RKO (cell line): ENCODE results near the gene TBCK.

Experiments
- DNase-seq: peaks from one replicate; pipeline ENCODE4 v3.0.0-alpha.2; 2016; ENCODE audit warnings: low spot score

TBCK gene

DNA sequence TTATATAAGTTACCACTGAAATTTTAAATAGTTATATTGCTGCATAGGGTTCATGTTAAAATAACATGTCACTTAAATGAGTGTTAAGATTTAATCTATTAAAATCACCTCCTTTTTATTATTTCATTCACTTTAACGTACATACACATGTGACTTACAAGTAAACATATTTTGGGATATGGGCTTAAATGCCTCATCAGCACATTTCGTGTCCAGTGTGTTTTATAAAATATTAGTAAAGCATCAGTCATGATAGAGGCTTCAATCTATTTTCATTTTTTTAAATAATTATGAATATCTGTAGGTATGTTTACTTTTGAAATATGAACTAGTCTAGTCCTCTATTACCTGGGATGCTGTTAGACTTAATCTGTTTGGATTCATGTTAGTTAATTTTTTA lies 277.1 kb downstream of the TBCK start:
- no peak for DNase-seq

DNA sequence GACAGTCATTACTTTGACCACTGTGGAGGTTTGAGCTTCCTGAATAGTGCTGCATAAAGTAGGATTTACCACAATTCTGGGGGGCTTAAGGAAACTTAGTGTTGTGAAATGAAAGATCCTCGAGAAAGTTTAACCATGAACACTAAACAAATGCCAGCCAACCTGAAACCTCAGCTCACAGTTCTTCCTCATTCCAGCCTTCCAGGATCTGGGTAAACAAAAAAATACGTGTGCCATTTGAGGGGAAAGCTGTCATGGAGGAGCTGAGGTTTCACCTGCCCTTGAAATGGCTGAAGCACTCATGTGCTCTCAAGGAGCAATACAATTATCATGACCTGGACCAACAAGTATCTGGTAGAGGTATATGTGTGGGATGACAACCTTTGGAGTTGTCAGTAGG lies 278.0 kb downstream of the TBCK start:
- no peak for DNase-seq

DNA sequence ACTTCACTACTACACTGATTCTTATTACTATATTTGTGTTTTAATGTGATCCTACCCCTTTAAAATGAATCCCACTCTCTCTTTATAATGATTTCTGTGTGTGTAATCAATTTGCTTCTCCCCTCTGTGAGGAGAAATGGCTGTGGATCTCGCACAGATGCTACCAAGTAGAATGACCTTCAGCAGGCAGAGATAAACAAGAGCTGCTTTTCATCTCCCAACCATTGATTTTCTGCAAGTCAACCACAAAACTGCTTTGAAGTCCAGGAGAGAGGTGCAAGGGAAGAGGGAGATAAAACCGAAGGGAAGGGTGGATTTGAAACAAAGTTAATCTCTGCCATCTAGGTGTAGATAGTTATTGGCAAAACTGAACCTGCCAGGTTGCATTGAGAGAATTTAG lies 279.2 kb downstream of the TBCK start:
- DNase-seq: no peak

DNA sequence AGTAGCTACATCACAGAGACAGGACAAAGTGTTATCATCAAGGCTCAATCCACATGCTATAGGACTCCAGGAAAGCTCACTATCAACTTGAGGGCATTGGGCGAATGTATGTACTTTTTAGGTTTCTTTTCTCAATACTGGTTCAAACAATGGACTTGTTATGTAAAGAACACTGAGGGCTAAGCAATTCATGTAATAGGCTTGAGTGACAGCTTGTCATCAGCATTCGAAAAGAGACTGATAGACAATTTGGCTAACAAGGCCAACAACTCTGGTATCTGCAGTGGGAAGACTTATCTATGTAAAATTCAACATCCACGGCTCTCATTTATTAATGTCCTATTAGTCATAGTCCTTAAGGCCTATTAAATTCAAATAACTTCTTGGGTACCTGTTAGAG lies 279.7 kb downstream of the TBCK start:
- DNase-seq: no peak

DNA sequence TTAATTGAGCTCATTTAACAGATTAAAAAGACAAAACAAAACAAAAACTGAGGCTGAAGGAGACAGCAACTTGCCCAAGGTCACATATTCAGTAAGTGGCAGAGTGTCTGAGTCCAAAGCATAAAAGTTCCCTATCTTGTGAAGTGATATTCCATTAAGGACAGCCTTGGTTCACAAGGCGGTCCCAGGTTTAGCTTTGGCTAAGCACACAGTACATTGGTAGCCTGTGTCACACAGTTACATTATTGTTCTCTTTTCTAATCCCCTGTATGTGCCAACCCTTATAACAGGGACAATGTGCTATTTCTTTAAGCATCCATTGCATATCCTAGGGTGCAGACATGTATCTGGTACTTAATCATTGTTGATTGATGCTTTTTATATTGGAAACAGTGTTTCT lies 280.8 kb downstream of the TBCK start:
- no peak for DNase-seq

DNA sequence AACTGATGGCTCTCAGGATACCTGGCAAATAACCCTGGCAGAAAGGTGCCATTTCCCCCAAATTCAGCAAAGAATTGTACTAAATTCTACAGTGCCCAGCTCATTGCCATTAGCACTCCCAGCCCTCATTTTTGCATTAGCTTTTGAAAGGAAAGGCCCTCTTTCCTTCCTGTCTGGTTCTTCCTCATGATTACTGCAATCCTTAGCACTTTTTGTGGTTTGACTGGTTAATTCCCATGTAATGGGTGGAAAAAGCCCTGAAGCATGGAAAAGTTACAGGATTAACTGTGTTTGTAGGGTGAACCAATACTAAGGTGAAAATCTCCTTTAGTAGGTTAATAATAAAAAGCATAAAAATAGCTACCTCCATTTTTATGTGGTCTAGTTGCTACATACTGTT lies 281.3 kb downstream of the TBCK start:
- DNase-seq: no peak

DNA sequence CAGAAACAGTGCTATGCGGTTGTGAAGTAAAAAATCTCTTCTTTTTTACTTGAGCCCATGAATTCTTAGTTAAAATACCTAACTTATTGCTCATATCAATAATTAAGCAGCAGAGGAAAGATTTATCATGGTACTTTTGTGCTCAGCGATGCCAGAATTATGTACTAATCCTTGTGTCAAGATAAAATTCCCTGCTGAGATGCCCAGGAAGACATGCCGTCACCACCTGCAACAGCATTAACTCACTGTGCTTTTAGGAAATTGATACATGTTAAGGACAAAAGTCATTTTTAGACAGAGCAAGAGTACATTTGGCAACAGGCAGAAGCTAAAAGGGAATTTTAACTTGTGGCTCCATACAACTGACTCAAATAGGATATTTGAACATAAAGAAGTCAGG lies 281.8 kb downstream of the TBCK start:
- DNase-seq: no peak

DNA sequence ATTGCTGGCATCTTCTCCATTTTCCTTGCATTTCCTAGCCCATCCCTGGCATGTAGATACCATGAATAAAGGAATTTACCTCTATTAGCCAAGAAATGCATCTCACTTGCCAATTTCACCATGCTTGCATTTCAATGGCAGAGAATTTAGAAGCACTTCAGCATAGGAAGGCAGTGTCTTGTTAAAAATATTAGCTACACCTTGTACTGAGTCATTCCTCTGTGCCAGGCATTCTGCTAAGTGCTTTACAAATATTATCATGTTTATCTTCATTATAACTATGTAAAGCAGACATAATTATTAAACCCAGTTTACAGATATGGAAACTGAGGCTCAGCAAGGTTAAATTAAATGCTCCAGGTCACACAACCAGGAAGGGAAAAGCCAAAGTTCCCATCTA lies 282.5 kb downstream of the TBCK start:
- no peak for DNase-seq

DNA sequence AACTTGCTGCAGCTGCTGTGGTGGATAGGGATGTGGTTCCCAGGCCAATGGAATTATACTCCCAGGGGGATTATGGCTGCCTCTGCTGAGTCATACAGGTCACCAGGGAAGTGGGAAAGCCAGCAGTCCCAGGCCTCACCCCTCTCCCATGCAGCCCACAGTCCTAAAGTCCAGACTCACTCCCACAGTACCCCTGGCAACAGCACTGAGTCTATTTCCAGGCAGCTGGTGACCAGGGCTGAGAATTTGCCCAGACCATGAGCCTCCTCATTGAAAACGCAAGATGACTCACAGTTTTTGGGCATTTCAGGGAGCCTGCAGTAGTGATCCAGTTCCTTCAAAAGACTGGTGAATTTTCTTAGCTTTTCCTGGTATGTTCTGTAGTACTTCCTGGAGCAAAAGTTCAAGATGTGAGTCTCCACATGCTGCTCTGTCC lies 283.1 kb downstream of the TBCK start:
- DNase-seq: no peak

DNA sequence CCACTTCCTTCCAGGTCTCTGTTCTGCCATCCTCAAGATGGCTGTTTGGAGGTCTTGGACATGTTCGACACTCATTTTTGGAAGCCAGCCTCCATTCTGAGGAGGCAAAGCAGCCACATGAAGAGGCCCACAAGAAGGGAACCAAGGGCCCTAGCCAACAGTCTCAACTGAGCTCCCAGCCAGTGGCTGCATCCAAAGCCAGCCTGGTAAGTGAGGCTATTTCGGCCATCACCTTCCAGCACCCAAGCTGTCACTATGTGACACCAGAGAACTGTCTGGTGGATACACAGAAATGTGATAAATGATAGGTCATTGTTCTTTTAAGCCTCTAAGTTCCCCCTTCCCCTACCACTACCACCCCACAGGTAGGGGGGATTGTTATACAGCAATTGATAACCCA lies 293.6 kb downstream of the TBCK start:
- DNase-seq: no peak

DNA sequence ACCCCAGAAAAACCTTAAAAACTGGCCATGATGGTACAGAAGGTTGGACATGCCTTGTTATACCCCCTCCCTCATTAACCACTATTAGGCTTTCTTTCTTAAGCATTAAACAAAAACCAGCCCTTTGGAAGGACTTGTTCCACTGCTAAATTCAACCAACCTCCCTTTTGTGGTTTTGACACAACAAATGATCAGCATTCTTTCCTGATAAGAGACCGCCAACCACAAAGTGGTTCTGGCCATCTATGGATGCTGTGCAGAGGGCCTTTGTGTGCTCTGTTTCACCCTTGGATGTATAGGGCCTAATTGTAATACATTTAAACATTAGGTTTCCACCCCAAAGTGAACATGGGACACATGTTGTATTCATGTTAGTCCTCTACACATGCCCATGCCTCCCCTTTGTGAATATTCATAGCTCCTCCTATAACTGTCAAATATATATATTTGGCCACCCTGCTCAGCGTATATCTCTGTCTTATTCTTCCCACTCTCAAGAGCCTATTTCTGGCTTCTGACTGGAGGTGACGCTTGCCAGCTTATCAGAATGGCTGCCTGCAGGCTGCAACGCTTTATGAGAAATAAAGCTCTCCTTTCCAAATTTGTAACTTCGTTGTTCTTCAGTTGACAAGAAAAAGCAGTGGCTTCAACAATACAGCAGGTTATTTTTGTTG lies 294.1 kb downstream of the TBCK start:
- no peak for DNase-seq

DNA sequence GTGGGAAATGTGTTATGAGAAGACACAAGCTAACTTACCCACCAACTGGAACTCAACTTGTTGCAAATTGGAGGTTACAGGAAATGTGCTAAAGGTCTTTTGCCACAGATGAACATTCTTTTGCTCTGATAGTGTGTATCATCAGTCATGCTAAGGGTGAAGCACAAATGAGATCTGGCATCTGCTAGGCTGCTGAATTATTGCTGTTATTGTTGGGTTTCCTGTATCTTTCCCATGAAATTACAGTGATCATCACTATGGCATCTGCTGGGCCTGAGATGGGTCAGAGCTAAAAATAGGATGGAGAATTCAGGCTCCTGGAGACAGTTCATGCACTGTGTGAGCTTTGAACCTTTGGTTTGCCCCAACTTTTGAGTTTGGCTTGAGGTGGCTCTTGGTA lies 296.2 kb downstream of the TBCK start:
- DNase-seq: no peak

DNA sequence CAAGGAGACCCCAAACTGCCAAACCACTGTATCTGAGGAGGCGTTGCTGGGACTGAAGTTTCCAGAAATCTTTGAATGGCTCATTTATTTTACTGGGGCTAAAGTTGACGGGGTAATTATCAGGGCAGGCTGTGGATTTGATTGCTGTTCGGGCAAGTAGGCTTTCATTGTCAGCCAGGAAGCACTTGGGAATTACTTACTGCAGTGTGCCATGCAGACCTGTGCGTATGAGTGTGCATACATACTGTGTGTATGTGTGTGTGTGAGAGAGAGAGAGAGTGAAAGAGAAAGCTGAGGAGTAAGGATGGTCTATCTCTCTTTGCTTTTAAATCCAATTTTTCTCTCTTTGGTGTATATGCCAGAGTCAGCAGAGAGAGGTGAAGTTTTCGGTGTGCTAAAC lies 298.0 kb downstream of the TBCK start:
- no peak for DNase-seq

DNA sequence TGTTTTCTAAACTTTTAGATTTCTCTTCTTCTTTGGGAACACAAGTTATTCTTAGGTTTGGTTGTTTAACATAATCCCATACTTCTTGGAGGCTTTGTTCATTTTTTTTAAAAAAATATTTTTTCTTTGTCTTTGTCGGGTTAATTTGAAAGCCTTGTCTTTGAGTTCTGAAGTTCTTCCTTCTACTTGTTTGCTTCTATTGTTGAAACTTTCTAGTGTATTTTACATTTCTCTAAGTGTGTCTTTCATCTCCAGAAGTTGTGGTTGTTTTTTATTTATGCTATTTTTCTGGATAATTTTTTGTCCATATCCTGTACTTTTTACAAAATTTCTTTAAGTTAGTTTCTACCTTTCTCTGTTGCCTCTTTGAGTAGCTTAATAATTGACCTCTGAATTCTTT lies 304.6 kb downstream of the TBCK start:
- DNase-seq: no peak

DNA sequence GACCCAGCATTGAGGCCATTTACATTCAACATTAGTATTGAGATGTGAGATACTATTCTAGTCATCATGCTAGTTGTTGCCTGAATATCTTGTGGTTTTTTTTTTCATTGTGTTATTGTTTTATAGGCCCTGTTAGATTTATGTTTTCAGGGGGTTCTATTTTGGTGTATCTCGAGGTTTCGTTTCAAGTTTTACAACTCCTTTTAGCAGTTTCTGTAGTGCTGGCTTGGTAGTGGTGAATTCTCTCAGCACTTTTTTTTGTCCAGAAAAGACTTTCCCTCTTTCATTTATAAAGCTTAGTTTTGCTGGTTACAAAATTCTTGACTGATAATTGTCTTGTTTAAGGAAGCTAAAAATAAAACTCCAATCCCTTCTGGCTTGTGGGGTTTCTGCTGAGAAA lies 305.2 kb downstream of the TBCK start:
- no peak for DNase-seq

DNA sequence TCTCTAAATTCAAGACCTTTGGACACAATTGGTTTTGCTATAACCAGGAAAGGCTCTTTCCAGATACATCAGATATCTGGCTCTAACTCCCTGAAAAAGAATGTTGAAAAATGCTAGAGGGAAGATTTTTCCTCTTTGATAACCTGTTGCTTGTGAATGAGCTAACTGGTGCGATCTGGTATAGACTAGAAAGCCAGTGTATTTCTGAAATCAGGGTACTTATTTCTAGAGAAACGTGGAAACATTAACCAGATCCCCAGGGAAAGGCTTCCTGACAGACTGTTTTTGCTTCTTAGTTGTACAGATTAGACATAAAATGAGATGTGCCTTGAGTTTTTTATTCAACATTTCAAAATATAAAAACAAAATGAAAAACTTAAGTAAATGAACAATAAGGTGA lies 313.0 kb downstream of the TBCK start:
- no peak for DNase-seq

DNA sequence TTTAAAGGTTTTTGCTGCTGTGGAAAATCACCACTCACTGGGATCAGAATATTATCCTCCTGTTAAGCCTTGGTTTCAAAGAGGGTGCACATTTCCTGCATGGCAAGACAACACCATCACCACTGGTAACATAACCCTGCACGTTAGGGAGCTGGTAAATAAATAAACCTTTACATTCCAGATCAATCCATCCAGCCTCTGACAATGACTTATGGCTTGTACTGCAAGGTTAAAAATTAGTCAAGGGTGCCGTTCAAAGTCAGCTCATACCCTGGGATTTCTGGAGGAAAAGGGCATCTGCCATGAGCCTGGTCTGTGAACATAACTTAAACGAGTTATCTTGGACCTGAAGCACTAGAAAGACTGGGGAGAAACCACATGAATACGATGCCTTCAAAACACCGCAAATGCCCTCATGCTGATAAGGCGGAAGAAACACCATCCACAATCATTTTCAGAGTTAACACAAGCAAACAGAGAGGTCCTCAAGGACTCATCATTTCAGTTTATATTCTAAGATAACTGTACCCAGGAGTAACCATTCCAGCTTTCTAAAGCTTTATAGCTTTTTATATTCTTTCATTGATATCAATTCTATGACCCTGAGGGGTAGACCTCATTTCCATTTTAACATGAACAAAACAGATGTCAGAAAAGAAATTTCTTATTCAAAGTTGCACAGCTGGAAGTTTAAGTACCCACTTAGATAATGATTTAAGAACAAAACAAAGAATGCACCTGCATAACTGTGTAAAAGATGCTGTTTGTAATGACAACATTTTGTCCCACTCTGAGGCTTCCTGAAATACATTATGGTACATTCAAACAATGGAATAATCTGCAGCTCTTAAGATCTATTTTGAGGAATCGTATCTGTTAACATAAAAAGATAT lies 317.6 kb downstream of the TBCK start:
- DNase-seq: no peak

DNA sequence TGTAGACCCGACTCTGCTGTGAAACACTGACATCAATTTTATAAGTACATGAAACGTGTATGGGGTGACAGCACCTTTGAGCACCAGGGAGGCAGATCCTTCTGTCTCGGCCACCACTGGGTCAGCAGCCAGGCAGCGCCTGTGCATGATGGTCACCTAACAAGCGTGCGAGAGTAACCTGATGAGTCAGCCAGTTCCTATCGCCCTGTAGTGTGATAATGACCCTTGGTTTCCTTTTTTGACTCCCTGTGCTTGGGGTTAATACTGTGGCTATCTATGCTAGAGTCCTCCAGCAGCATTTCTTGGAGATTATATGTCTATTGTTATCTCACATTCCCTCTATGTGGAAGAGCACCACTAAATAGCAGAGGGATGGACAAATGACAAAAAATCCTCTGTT lies 319.2 kb downstream of the TBCK start:
- DNase-seq: peak; percentile 15

DNA sequence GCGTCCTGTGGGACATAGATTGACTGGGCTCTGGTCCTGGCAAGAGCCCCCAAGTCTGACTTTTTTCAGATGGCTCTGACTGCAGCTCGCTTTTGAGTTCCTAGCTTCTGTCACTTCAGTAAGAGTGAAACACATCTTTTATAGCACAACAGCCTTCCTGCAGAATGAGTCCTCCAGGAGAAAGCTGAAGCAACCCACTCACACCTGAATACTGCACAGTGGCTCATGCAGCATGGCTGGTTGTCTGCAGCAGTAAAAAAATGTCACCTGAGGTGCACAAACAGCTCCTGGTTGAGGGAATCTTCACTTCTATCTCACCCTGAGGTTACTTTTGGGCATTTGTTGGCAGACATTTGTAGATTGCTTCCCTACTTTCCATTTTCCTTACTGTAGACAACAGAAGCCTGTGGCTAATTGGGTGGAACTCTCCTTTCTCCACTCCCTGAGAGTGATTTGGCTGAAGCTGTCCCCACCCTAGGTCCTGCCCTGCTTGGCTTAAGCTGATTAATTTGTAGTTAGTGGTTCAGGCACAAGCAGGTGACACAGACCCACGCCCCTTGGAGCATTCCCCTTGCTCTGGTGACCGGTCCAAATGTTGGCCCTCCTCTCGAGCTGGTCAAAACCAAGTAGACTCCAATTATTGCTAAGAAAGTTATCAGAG lies 321.0 kb downstream of the TBCK start:
- DNase-seq: no peak

DNA sequence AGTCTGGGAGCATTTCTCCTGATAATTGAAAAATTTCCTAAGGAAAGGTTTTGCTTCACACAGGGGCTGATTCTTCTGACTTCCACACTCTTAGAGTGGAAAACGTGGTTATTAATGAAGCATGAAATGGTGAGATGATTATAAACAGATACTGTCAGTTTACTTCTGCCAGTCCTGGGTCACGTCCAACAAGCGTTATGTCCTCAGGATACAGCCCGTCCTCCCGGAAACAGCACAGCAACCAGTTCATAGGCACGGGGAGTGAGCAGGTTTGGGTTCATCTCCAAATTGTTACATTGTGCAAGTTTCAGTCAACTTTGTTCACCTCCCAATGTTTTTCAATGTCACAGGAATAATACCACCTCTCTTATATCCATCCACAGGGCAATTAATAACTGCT lies 321.9 kb downstream of the TBCK start:
- no peak for DNase-seq

DNA sequence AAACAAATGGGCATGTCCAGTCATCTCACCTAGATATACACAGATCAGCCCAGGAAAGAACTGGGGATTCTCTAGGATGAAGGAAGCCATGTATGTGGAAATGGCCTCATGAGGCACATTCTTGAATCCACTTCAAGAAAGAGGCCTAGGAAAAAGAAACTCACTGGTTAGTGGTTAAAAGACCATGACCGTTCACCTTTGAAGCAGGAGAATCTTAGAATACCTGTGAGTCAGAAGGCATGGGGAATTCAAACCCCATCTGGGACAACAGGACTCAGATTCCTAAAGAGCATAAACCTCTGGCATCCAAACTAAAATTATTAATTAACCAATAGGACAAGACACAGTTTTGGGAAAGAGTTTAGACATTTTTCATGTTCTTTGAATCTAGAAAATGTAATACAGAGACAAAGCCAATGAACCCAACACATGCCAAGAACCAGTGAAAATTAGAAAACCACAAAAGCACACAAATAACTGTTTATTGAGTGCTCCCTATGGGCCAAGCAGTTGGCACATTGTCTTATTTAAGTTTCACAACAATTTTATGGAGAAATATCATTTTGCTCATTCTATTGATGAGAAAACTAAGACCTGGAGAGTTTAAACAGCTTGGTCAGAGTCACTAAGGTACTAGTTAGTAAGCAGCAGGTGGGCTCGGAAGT lies 323.2 kb downstream of the TBCK start:
- no peak for DNase-seq

DNA sequence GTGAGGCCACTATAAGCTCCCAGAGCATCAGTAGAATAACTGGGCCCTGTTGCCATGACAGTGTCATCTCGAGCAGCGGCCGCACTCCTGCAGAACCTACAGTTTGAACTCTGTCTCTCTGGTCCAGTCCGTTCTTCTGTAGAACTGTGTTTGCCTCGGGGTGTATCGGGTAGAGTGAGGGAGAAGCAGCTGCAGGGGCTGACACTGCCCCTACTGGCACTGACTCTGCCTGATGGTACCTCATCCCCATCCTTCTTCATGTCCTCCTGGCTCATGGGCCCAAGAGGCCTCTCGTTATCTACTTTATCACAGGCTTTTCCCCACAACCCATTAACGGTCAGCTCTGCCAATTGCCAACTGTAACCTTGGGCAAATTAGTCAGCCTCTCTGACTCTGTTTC lies 324.3 kb downstream of the TBCK start:
- DNase-seq: no peak
